Panc1 (cell line): Measurements from ENCODE around the gene IQSEC1. TPM values are rescaled to one million over a fixed set of nuclear protein-coding genes. Genes with fewer than 3 reads are reported as not detected.

Experiments
- ATAC-seq: fragments of 200-7000 bp; cut with Tn5 transposase; 2 replicates; pipeline ENCODE4 v1.9.1; 2020; ENCODE audit warnings: mild to moderate bottlenecking, moderate library complexity
- BruUV-seq: library from RNA; stranded (reverse); fragments of 400-500 nt; replicated peaks from 2 replicates; lab custom pipeline; 2021; lab: Mats Ljungman, UMichigan
- CTCF ChIA-PET: fragments of 300-600 bp; sonication (Branson Sonifier 250); formaldehyde crosslinking; loops from one replicate; lab custom pipeline; 2022; ENCODE audit warnings: antibody characterized with exemption; lab: Charles Lee
- POLR2A ChIA-PET: fragments of 300-600 bp; sonication (Branson Sonifier 250); formaldehyde crosslinking; loops from one replicate; lab custom pipeline; 2022; ENCODE audit warnings: antibody characterized with exemption; lab: Charles Lee
- DNase-seq: peaks from one replicate; pipeline ENCODE4 v3.0.0-alpha.2; 2010; ENCODE audit warnings: low read depth, low spot score
- H3K27ac ChIP-seq: 2 replicates; pipeline ENCODE4 v1.5.1; 2011; ENCODE audit warnings: mild to moderate bottlenecking, low read length, inconsistent platforms
- H3K27me3 ChIP-seq: fragments of 200-500 bp; sonication (Bioruptor generic); 2 replicates; pipeline ENCODE4 v1.6.0; 2014; ENCODE audit warnings: low read length, inconsistent platforms; ENCODE audit not compliant: control insufficient read depth, insufficient read depth
- H3K36me3 ChIP-seq: fragments of 200-500 bp; sonication (Bioruptor generic); 2 replicates; pipeline ENCODE4 v1.5.1; 2014; ENCODE audit warnings: inconsistent platforms, mild to moderate bottlenecking, low read length, moderate library complexity; ENCODE audit not compliant: control insufficient read depth, insufficient read depth
- H3K4me1 ChIP-seq: 2 replicates; pipeline ENCODE4 v1.5.1; 2011; ENCODE audit warnings: inconsistent platforms, mild to moderate bottlenecking, low read length, moderate library complexity; ENCODE audit not compliant: control insufficient read depth, insufficient read depth
- H3K4me3 ChIP-seq, 2 experiments: 2 replicates each; pipeline ENCODE4 v1.5.1; 2011 to 2012; ENCODE audit warnings: low read depth in 2 of 2, low read length in 2 of 2, mild to moderate bottlenecking in 2 of 2, inconsistent platforms in 1 of 2, moderate library complexity in 1 of 2
- H3K9me3 ChIP-seq: fragments of 200-500 bp; sonication (Bioruptor generic); 2 replicates; pipeline ENCODE4 v1.5.1; 2014; ENCODE audit warnings: low read depth, mild to moderate bottlenecking, inconsistent platforms, low read length, moderate library complexity; ENCODE audit not compliant: control insufficient read depth, insufficient read depth
- CTCF ChIP-seq: fragments of 450-650 bp; IDR thresholded peaks from 2 replicates; pipeline ENCODE4 v1.5.1; 2017; ENCODE audit warnings: mild to moderate bottlenecking
- POLR2AphosphoS5 ChIP-seq: IDR thresholded peaks from 2 replicates; pipeline ENCODE4 v1.6.1; 2012; ENCODE audit warnings: mild to moderate bottlenecking, low read depth, low read length, moderate library complexity
- REST ChIP-seq, 2 experiments: IDR thresholded peaks; 2 replicates each; pipeline ENCODE4 v1.6.1; 2011 to 2012; ENCODE audit warnings: low read depth in 2 of 2, control low read depth in 1 of 2, low read length in 1 of 2, mild to moderate bottlenecking in 1 of 2, moderate library complexity in 1 of 2; ENCODE audit not compliant: insufficient read depth in 1 of 2
- SIN3A ChIP-seq: IDR thresholded peaks from 2 replicates; pipeline ENCODE4 v1.6.1; 2012; ENCODE audit warnings: low read depth, mild to moderate bottlenecking, low read length, moderate library complexity, borderline replicate concordance; ENCODE audit not compliant: insufficient read depth
- in situ Hi-C: cut with HindIII; loops from 2 replicates; pipeline ENCODE4 v1.10.0; 2016; ENCODE audit warnings: low sequenced_read_pairs, low pct_unique_long_range_greater_than_20kb
- intact Hi-C: fragments of 100-400 bp; cut with micrococcal nuclease; formaldehyde crosslinking; loops from one replicate; pipeline ENCODE4 v1.10.0; 2022; ENCODE audit not compliant: unreplicated experiment
- total RNA-seq: library from RNA; stranded (reverse); gene quantifications from one replicate; pipeline ENCODE4 v1.2.1, GENCODE V29; 2021; ENCODE audit not compliant: unreplicated experiment

IQSEC1 gene
- total RNA-seq, 1 experiment from 2014 or later, result 28.4 TPM

GRCh38 chr3:13095408-13095937 lies 22.2 kb upstream of the IQSEC1 start:
- H3K27ac ChIP-seq, result no peak overlapping the region
- intact Hi-C loops, result no loop called here
- ATAC-seq, result no peak
- POLR2A ChIA-PET, result no interaction called here
- H3K27me3 ChIP-seq, result no peaks in the 10 kb centered on the region
- TF ChIP-seq POLR2AphosphoS5, result no peak
- H3K4me3 ChIP-seq, result no peak overlapping the region
- CTCF ChIA-PET, result no interaction called here
- in situ Hi-C loops, result no loop called here
- BruUV-seq, result no TSS peak
- no peak for DNase-seq
- peaks cover 8% of the 10 kb centered on the region for H3K4me1 ChIP-seq
- H3K9me3 ChIP-seq, result no peaks in the 10 kb centered on the region
- no peaks in the 10 kb centered on the region for H3K36me3 ChIP-seq

- no peak for ATAC-seq
- Histone ChIP-seq H3K27ac (no peak overlapping the region), H3K27me3 (no peaks in the 10 kb centered on the region), H3K4me1 (peaks cover 8% of the 10 kb centered on the region), H3K9me3 (no peaks in the 10 kb centered on the region), H3K36me3 (no peaks in the 10 kb centered on the region), H3K4me3 (no peak overlapping the region)
- no peak for DNase-seq
- CTCF ChIA-PET, result no interaction called here
- POLR2A ChIA-PET, result no interaction called here
- intact Hi-C loops, result loop anchor here (5.0 kb wide), 1 partner anchor 359 kb away; no protein-coding TSS in a partner anchor
- no peak for TF ChIP-seq SIN3A
- TF ChIP-seq POLR2AphosphoS5, result no peak
- no TSS peak for BruUV-seq
- in situ Hi-C loops, result no loop called here
Measured at GRCh38 chr3:13093687-13094086, 20.5 kb upstream of the IQSEC1 start.

GRCh38 chr3:13092621-13093617 lies 19.7 kb upstream of the IQSEC1 start:
- peak; percentile 42; the same call in 1 of the 2 replicates for ATAC-seq
- TF ChIP-seq REST (IDR thresholded peaks at IDR 0.05; ENCODE audit: insufficient read depth in 1 of 2, low read depth in 2 of 2, low read length in 1 of 2) (no peak), CTCF (no peak)
- H3K27ac ChIP-seq, result peak overlapping the region; percentile 13; the same call in 1 of the 2 replicates
- in situ Hi-C loops (no loop called here), intact Hi-C loops (loop anchor here (5.0 kb wide), 1 partner anchor 359 kb away; no protein-coding TSS in a partner anchor)
- H3K4me3 ChIP-seq, result no peak overlapping the region
- CTCF ChIA-PET, result interaction anchor here (1.0 to 1.7 kb wide), 5 partner anchors 13 to 403 kb away, joined by 3 to 16 read pairs (median 4); no protein-coding TSS in a partner anchor
- BruUV-seq, result no TSS peak
- H3K27me3 ChIP-seq, result no peaks in the 10 kb centered on the region
- H3K9me3 ChIP-seq, result no peaks in the 10 kb centered on the region
- DNase-seq, result no peak
- peaks cover 9% of the 10 kb centered on the region for H3K4me1 ChIP-seq
- POLR2A ChIA-PET, result no interaction called here
- H3K36me3 ChIP-seq, result no peaks in the 10 kb centered on the region
